ENCODE measurements around the gene ERC2.

DNA sequence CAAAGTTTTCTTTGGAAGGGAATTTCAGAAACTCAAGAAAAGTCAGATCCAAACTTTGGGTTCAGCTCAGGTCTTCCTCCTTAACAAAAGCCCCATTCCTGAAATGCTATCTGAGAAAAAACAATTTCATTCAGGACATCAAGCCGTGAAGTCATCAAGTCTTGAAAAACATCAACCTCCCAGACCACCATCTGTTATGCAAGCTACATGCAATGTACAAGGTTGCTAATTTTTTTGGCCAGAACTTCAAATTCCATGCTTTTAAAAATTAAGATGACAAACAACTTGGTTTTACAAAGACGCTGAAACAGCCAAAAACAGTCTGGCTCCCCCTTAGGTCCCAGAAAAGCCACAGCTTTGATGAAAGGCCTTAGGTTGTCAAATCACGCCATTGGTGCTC lies 927.3 kb downstream of the ERC2 start:
- TF ChIP-seq CTCF (IDR thresholded peaks at IDR 0.05): no peak
- no peak for TF ChIP-seq POLR2A (IDR thresholded peaks at IDR 0.05)
- no peak for TF ChIP-seq EP300 (IDR thresholded peaks at IDR 0.05)
